Thoracic aorta endothelial cell (primary cell): Measurements from ENCODE around the gene PIK3CG. TPM values are rescaled to one million over a fixed set of nuclear protein-coding genes. Genes with fewer than 3 reads are reported as not detected.

Source experiments
- total RNA-seq: library from RNA; depleted of rRNA; stranded (reverse); fragments of >200 nt; gene quantifications from 2 replicates; pipeline ENCODE4 v1.2.3, GENCODE V29; 2012

Gene PIK3CG
- total RNA-seq, result 17.2 and 22.9 TPM in 2 replicates

DNA sequence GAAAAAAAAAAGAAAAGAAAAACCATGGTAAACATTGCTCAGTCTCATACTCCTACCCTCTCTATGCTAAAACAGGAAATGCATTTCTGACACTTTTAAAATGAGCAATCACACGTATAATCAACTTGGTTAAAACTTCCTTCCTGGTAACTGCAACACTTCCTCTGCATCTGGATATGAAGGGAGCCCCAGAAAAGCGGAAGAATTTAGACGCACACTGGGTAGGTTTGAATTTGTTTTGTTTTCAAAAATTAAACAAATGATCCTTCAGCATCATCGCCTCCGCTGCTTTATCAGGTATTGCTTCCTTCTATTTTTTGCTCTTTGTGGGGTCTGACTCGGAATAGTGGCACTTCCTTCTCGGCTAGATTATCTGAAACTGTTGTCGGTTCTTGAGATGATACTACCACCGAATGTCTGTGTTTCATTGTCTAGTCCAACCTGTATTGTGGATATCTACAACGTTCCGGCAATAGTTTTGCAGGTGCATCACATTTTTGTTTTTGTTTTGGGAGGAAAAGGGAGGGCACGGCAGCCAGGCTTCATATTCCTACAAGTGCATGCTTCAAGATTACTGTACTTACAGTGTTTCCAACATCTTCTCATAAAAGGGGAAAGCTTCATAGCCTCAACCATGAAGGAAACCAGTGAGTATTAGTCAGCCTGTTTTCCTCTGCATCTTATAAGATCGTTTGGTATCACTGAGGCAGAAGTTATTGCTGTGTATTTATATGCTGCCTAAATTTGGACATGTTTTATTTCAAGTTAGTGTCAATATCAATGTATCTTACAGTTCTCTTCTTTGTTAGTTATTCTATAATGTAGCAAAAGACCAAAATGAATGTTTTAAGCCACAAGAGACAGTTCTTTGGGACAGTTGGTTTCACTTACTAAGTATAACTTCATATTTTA lies at the start of gene PIK3CG:
PIK3CG (plus strand) TSS at position 153 of the 912 bp plus-strand sequence. CDS start 2,280 bp downstream, outside the sequence.

Other genes starting within 250 kb of the PIK3CG start
- 49.7 and 50.8 TPM in 2 replicates for gene CCDC71L, start 204.1 kb upstream of the PIK3CG start, total RNA-seq
- 122 and 148 TPM in 2 replicates for gene PRKAR2B, start 179.4 kb downstream of the PIK3CG start, total RNA-seq